Ovary (tissue), 3 donors: ENCODE data around the gene TDRD9.

Experiments
- CTCF ChIP-seq, 3 donors: fragments of 450-650 bp in 2 of 3; fragments of 200-600 bp in 1 of 3; IDR thresholded peaks; one replicate each; pipeline versions ENCODE4 v1.5.1 to v1.8.0; 2016 to 2022; ENCODE audit warnings: antibody characterized with exemption in 3 of 3, mild to moderate bottlenecking in 1 of 3
- EP300 ChIP-seq: sonication (generic); formaldehyde crosslinking; IDR thresholded peaks from one replicate; pipeline ENCODE4 v1.6.1; 2017; ENCODE audit warnings: antibody characterized with exemption
- donor health status: DM: no; HTN: no; CAD: no.

- TF ChIP-seq CTCF (IDR thresholded peaks at IDR 0.05) = no peak
- no peak for TF ChIP-seq EP300
Measured at GRCh38 chr14:103899316-103899715, 28.9 kb upstream of the TDRD9 start.
